HG03521 (cell line): ENCODE results near the gene BLNK.

Experiments used
- ATAC-seq: cut with Tn5 transposase; IDR thresholded peaks from one replicate; pipeline ENCODE4 v1.9.1; 2021; ENCODE audit warnings: mild to moderate bottlenecking, moderate library complexity; ENCODE audit not compliant: unreplicated experiment

Gene BLNK

GRCh38 chr10:96264938-96265337 lies 6.4 kb downstream of the BLNK start:
- ATAC-seq: no peak

- no peak for ATAC-seq
These were observed 7.7 kb downstream of the BLNK start for GRCh38 chr10:96263669-96264068.

- no peak for ATAC-seq
These were observed 8.2 kb downstream of the BLNK start for GRCh38 chr10:96263176-96263575.

- no peak for ATAC-seq
These were observed 9.4 kb downstream of the BLNK start for GRCh38 chr10:96261930-96262329.

- ATAC-seq: no peak
These were observed 10.2 kb downstream of the BLNK start for GRCh38 chr10:96261132-96261531.

GRCh38 chr10:96260014-96260413 lies 11.4 kb downstream of the BLNK start:
- ATAC-seq: no peak

GRCh38 chr10:96259150-96259549 lies 12.2 kb downstream of the BLNK start:
- ATAC-seq: no peak

- ATAC-seq: no peak
These were observed 13.4 kb downstream of the BLNK start for GRCh38 chr10:96257944-96258343.

GRCh38 chr10:96255549-96256333 lies 15.6 kb downstream of the BLNK start:
- ATAC-seq: no peak

- no peak for ATAC-seq
These were observed 16.4 kb downstream of the BLNK start for GRCh38 chr10:96254976-96255375.

GRCh38 chr10:96252730-96253129 lies 18.6 kb downstream of the BLNK start:
- ATAC-seq: no peak

GRCh38 chr10:96250349-96250748 lies 21.0 kb downstream of the BLNK start:
- ATAC-seq: no peak

GRCh38 chr10:96249264-96249663 lies 22.1 kb downstream of the BLNK start:
- no peak for ATAC-seq

- ATAC-seq: peak; percentile 97
These were observed 27.0 kb downstream of the BLNK start for GRCh38 chr10:96244354-96244753.

- no peak for ATAC-seq
These were observed 28.1 kb downstream of the BLNK start for GRCh38 chr10:96243296-96243695.

GRCh38 chr10:96242822-96243221 lies 28.5 kb downstream of the BLNK start:
- ATAC-seq: no peak

- ATAC-seq: no peak
These were observed 32.4 kb downstream of the BLNK start for GRCh38 chr10:96238646-96239623.

GRCh38 chr10:96236876-96237275 lies 34.5 kb downstream of the BLNK start:
- ATAC-seq: no peak

- ATAC-seq: no peak
These were observed 35.3 kb downstream of the BLNK start for GRCh38 chr10:96236090-96236478.

GRCh38 chr10:96235326-96236089 lies 35.9 kb downstream of the BLNK start:
- ATAC-seq: no peak

- ATAC-seq: no peak
These were observed 37.4 kb downstream of the BLNK start for GRCh38 chr10:96233959-96234358.
